BJ (cell line): ENCODE results near the gene LRBA. TPM values are rescaled to one million over a fixed set of nuclear protein-coding genes. Genes with fewer than 3 reads are reported as not detected.

ENCODE experiments used
- CTCF ChIA-PET: fragments of 350-600 bp; formaldehyde crosslinking; extraction: SDS; loops from one replicate; lab custom pipeline; 2021; ENCODE audit warnings: antibody characterized with exemption, inconsistent platforms; lab: Yijun Ruan, JAX
- POLR2A ChIA-PET: fragments of 300-600 bp; sonication (Branson Sonifier 250); formaldehyde crosslinking; extraction: SDS; loops from one replicate; lab custom pipeline; 2021; ENCODE audit warnings: antibody characterized with exemption; lab: Charles Lee
- DNase-seq: peaks from one replicate; pipeline ENCODE4 v3.0.0-alpha.2; 2011; ENCODE audit warnings: low read depth
- H3K27me3 ChIP-seq: 2 replicates; pipeline ENCODE4 v1.6.0; 2011; ENCODE audit warnings: low read length; ENCODE audit not compliant: control insufficient read depth, insufficient read depth
- H3K36me3 ChIP-seq: 2 replicates; pipeline ENCODE4 v1.5.1; 2011; ENCODE audit warnings: low read length; ENCODE audit not compliant: control insufficient read depth, insufficient read depth
- H3K4me3 ChIP-seq: 2 replicates; pipeline ENCODE4 v1.5.1; 2011; ENCODE audit warnings: low read depth, mild to moderate bottlenecking, control low read depth, low read length
- polyA plus RNA-seq: library from polyadenylated mRNA; depleted of rRNA; stranded (reverse); fragments of >200 nt; gene quantifications from 2 replicates; pipeline ENCODE4 v1.2.3, GENCODE V29; 2011
- TF ChIP-seq, protein P1 (sequence below): IDR thresholded peaks from 2 replicates; pipeline ENCODE4 v1.5.1; 2011; ENCODE audit warnings: low read depth, mild to moderate bottlenecking, control low read depth, inconsistent platforms, low read length, moderate library complexity; ENCODE audit not compliant: insufficient read depth

LRBA gene
- polyA plus RNA-seq, 1 experiment: 8.2 TPM

DNA sequence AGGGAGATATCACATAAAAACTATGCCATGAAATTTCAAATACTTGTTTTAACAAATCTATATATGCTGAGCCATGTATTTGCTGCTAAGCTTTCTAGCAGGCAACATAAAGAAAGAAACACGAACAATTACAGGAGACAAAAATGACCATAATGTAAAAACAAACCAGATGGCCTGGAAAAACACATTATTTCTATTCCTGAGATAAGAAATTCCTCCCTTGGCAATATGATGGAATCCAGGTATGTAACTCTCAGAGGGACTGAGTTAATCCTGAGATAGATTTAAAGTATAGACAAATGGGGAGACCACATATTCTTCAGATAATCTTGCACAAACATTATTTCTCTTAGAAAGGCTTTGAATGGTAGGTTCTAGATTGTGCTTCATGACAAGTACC lies 657.3 kb downstream of the LRBA start:
- TF ChIP-seq, protein P1, sequence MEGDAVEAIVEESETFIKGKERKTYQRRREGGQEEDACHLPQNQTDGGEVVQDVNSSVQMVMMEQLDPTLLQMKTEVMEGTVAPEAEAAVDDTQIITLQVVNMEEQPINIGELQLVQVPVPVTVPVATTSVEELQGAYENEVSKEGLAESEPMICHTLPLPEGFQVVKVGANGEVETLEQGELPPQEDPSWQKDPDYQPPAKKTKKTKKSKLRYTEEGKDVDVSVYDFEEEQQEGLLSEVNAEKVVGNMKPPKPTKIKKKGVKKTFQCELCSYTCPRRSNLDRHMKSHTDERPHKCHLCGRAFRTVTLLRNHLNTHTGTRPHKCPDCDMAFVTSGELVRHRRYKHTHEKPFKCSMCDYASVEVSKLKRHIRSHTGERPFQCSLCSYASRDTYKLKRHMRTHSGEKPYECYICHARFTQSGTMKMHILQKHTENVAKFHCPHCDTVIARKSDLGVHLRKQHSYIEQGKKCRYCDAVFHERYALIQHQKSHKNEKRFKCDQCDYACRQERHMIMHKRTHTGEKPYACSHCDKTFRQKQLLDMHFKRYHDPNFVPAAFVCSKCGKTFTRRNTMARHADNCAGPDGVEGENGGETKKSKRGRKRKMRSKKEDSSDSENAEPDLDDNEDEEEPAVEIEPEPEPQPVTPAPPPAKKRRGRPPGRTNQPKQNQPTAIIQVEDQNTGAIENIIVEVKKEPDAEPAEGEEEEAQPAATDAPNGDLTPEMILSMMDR: no peak
- Histone ChIP-seq H3K27me3 (no peaks in the 10 kb centered on the region), H3K36me3 (no peaks in the 10 kb centered on the region), H3K4me3 (no peak overlapping the region)
- DNase-seq: no peak
- POLR2A ChIA-PET: interaction anchor here (0.5 to 0.6 kb wide), 2 partner anchors 44 to 293 kb away, joined by 3 to 8 read pairs; no protein-coding TSS in a partner anchor
- CTCF ChIA-PET: no interaction called here

DNA sequence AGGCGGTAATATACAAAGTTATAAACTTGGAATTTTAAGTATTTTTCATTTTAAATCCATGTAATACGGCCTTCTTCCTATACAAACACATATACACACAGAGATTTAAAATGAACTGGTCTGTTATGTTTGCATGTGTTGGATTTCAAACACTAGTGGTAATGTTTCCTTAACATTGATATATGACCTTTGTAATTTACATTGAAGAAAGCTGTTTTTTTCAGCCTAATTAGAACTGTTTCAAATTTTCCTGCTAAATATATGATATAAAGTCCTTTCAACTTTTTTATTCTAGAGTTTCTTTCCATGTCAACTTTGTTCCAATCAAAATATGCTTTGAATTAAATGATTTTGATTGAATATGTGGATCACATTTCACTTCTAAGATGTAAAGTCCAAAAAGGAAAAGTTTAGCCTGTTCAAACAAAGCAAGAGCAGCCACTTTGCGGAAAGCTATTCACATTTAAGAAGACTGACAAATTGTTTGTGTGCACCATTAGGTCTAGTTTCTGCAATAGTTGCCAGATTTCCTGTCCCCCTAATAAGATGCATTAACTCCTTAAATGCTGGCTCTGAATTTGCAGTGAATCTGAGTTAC lies 659.1 kb downstream of the LRBA start:
- ChIA-PET POLR2A (no interaction called here), CTCF (no interaction called here)
- H3K27me3 ChIP-seq: no peaks in the 10 kb centered on the region
- TF ChIP-seq, protein P1: no peak
- H3K4me3 ChIP-seq: no peak overlapping the region
- no peak for DNase-seq
- no peaks in the 10 kb centered on the region for H3K36me3 ChIP-seq

DNA sequence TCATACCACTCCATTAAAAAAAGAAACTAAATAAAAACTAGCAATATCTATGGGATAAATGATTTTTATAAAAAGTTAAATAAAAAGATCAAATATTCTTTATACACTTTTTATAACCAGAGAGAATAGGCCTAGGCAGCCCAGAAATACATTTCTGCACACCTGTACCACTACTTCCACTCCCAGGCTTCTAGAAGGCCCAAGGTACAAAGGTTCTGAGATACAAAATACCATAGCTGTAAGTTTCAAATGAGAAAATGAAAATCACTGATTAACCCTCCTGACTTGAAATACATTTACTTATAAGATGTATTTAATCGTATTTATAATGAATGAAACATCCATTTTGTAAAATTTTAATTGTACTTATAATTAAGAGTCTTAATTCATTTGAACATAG lies 659.7 kb downstream of the LRBA start:
- ChIA-PET POLR2A (no interaction called here), CTCF (no interaction called here)
- Histone ChIP-seq H3K36me3 (no peaks in the 10 kb centered on the region), H3K4me3 (no peak overlapping the region), H3K27me3 (no peaks in the 10 kb centered on the region)
- DNase-seq: no peak
- TF ChIP-seq, protein P1: no peak

DNA sequence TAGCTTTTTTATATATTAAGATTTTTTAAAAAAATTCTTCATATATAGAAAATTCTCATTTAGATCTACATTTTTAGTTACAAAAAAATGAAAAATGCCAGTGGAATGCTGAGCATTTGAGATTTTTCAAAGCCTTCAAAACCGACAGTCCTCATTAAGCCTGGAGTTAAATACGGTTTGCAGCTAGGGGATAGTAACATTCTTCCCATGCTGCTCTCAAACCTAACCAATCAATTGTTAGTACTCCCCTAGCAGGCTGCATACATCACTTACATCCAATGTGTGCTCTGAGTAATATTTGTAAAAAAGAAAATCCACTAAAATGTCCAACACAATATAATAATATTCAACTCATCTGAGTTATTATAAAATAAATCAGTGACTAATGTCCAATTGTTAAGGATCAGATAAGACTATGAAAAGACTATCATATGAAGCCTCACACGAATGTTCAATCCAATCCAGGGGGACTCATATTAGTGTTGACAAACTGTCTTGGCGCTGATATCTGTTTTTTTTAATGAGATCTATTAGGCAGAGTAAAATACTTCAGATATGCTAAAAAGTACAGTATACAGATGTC lies 660.8 kb downstream of the LRBA start:
- TF ChIP-seq, protein P1: no peak
- CTCF ChIA-PET: interaction anchor here (1.0 kb wide), 1 partner anchor 16 kb away, joined by 3 read pairs; no protein-coding TSS in a partner anchor
- Histone ChIP-seq H3K4me3 (no peak overlapping the region), H3K36me3 (no peaks in the 10 kb centered on the region), H3K27me3 (no peaks in the 10 kb centered on the region)
- POLR2A ChIA-PET: no interaction called here
- no peak for DNase-seq

DNA sequence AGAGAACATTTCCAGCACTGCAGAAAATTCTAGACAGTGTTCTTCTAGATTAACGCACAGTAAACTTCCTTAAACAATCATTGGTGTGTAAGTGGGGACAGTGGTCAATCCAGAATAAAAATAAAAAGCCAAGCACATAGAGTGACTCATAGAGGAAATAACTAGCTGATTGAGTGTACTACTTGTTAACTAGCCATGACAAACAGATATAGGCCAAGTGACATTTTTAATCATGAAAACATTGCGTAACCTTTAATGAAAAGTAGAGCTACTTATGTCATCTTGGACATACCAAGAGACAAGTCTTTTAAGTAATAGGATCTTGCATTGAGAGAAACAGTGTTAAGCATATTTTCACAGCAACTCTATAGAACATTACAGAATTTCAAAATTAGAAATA lies 667.0 kb downstream of the LRBA start:
- peak; percentile 20 for DNase-seq

More for the DNA sequence above, 667.0 kb downstream of the LRBA start:
- no peak overlapping the region for H3K4me3 ChIP-seq
- ChIA-PET CTCF (no interaction called here), POLR2A (no interaction called here)
- no peaks in the 10 kb centered on the region for H3K27me3 ChIP-seq
- TF ChIP-seq, protein P1: no peak
- H3K36me3 ChIP-seq: no peaks in the 10 kb centered on the region
